AG10803 (cell line): Measurements from ENCODE around the gene MORN1.

ENCODE experiments used
- DNase-seq: peaks from one replicate; pipeline ENCODE4 v3.0.0; 2010; ENCODE audit warnings: low read depth
- H3K4me3 ChIP-seq: 2 replicates; pipeline ENCODE4 v1.5.1; 2011; ENCODE audit warnings: mild to moderate bottlenecking, low read length, control low read depth
- CTCF ChIP-seq: conservative IDR thresholded peaks from 2 replicates; pipeline ENCODE4 v1.5.1; 2011; ENCODE audit warnings: mild to moderate bottlenecking, low read length, control low read depth, inconsistent platforms

Gene MORN1

GRCh38 chr1:2339206-2340085 is 51.9 kb downstream of the MORN1 start:
- H3K4me3 ChIP-seq = no peak overlapping the region
- no peak for TF ChIP-seq CTCF
- no peak for DNase-seq

- H3K4me3 ChIP-seq = no peak overlapping the region
- DNase-seq = no peak
- TF ChIP-seq CTCF = no peak
Measured at GRCh38 chr1:2337501-2337900, 53.9 kb downstream of the MORN1 start.

GRCh38 chr1:2337081-2337480 is 54.3 kb downstream of the MORN1 start:
- H3K4me3 ChIP-seq = no peak overlapping the region
- no peak for TF ChIP-seq CTCF
- DNase-seq = no peak

GRCh38 chr1:2336499-2336898 is 54.9 kb downstream of the MORN1 start:
- DNase-seq = no peak
- TF ChIP-seq CTCF = no peak
- H3K4me3 ChIP-seq = no peak overlapping the region

- DNase-seq = no peak
- no peak for TF ChIP-seq CTCF
- H3K4me3 ChIP-seq = no peak overlapping the region
Measured at GRCh38 chr1:2335721-2336455, 55.5 kb downstream of the MORN1 start.

GRCh38 chr1:2334883-2335534 is 56.3 kb downstream of the MORN1 start:
- no peak for TF ChIP-seq CTCF
- DNase-seq = no peak
- H3K4me3 ChIP-seq = no peak overlapping the region
